ENCODE measurements around the gene LDLRAD4.

The LDLRAD4 gene

GRCh38 chr18:13527730-13528129 lies 309.2 kb downstream of the LDLRAD4 start:
- no peak for DNase-seq

- no peak for DNase-seq
These were observed 310.3 kb downstream of the LDLRAD4 start for GRCh38 chr18:13528739-13529392.

- no peak for DNase-seq
These were observed 311.7 kb downstream of the LDLRAD4 start for GRCh38 chr18:13530033-13530878.

- peak; percentile 66 for DNase-seq
These were observed 312.4 kb downstream of the LDLRAD4 start for GRCh38 chr18:13530879-13531387.

- no peak for DNase-seq
These were observed 313.2 kb downstream of the LDLRAD4 start for GRCh38 chr18:13531681-13532325.

- no peak for DNase-seq
These were observed 314.0 kb downstream of the LDLRAD4 start for GRCh38 chr18:13532406-13533075.

- no peak for DNase-seq
These were observed 316.1 kb downstream of the LDLRAD4 start for GRCh38 chr18:13534631-13535030.

- no peak for DNase-seq
These were observed 318.0 kb downstream of the LDLRAD4 start for GRCh38 chr18:13536578-13536977.

- DNase-seq, result no peak
These were observed 318.6 kb downstream of the LDLRAD4 start for GRCh38 chr18:13537022-13537780.

- no peak for DNase-seq
These were observed 320.1 kb downstream of the LDLRAD4 start for GRCh38 chr18:13538630-13539029.

GRCh38 chr18:13539050-13539449 lies 320.5 kb downstream of the LDLRAD4 start:
- no peak for DNase-seq

GRCh38 chr18:13539843-13540476 lies 321.4 kb downstream of the LDLRAD4 start:
- no peak for DNase-seq

GRCh38 chr18:13540477-13541182 lies 322.1 kb downstream of the LDLRAD4 start:
- no peak for DNase-seq

- DNase-seq, result no peak
These were observed 323.3 kb downstream of the LDLRAD4 start for GRCh38 chr18:13541621-13542519.

- DNase-seq, result no peak
These were observed 323.9 kb downstream of the LDLRAD4 start for GRCh38 chr18:13542520-13542847.

- DNase-seq, result no peak
These were observed 324.6 kb downstream of the LDLRAD4 start for GRCh38 chr18:13543144-13543543.

GRCh38 chr18:13543811-13544732 lies 325.5 kb downstream of the LDLRAD4 start:
- DNase-seq, result no peak

GRCh38 chr18:13544953-13545352 lies 326.4 kb downstream of the LDLRAD4 start:
- DNase-seq, result no peak

- no peak for DNase-seq
These were observed 327.0 kb downstream of the LDLRAD4 start for GRCh38 chr18:13545514-13545913.

Measured in right forelimb (tissue), 1 donor.